SW480 (cell line): ENCODE results near the gene KARS1.

ENCODE experiments used
- DNase-seq: peaks from one replicate; pipeline ENCODE4 v3.0.0-alpha.2; 2016; ENCODE audit warnings: low spot score

Gene KARS1

DNA sequence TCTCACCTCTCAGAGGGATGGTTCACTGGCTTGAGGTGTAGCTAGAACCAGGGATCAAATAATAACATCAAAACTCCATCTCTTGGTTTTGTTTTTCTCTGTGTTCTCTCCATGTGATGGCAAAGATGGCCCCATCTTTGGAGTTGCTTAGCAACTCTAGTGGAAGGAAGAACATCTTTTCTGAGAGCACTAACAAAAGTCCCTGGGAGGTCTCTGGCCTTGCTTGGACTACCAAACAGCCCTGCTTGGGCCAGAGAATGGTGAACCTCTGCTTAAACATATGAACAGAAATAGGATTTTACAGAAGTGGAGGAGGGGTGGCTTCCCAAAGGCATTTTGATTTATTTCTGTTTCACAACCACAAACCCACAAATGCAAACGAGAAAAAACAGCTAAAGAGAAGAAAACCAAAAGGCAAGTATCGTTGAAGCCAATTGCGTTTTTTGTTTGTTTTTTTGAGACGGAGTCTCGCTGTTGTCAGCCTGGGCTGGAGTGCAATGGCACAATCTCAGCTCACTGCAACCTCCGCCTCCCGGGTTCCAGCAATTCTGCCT is 68.1 kb downstream of the KARS1 start:
- no peak for DNase-seq

DNA sequence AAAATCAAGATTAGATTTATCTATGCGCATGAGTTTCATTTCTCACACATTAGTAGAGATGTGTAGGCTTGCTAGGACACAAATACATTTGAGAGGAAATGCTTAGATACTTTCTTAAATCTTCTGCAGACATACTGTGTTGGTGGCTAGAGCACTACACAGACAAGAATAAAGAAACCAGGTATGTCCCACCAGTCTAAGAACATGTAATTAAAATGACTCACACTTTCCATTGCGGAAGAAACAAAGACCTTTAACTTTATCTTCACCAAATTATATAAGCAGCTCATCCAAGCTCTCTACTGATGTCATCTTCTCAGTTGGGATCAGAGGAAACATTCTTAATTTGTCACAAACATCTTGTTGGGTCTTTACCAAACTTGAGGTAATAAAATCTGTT is 68.7 kb downstream of the KARS1 start:
- no peak for DNase-seq

DNA sequence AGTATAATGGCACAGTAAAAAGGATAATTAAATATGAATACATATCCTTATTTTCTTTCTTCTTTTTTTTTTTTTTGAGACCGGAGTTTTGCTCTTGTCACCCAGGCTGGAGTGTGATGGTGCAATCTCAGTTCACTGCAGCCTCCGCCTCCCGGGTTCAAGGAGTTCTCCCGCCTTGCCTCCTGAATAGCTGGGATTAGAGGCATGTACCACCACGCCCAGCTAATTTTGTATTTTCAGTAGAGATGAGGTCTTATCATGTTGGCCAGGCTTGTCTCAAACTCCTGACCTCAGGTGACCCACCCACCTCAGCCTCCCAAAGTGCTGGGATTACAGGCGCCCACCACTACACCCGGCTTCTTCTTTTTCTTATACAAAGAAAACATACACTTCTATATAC is 69.3 kb downstream of the KARS1 start:
- no peak for DNase-seq
